ENCODE measurements around the gene TBC1D23. TPM values are rescaled to one million over a fixed set of nuclear protein-coding genes. Genes with fewer than 3 reads are reported as not detected.
"Not testable (repeated sequence)": the region's sequence is repeated elsewhere in the genome, so short reads cannot be mapped to it uniquely, and the experiment has no call there.

TBC1D23 gene
- polyA plus RNA-seq, 3 donors = 31.3 to 40.1 (median 37.1) TPM

GRCh38 chr3:100331660-100332059, 70.9 kb downstream of the TBC1D23 start:
- no peak for DNase-seq (ENCODE audit: extremely low read depth in 1 of 11, low read depth in 9 of 11, low spot score in 4 of 11)

- DNase-seq (ENCODE audit: extremely low read depth in 1 of 11, low read depth in 9 of 11, low spot score in 4 of 11) = no peak
Observed at GRCh38 chr3:100333051-100333450, 72.3 kb downstream of the TBC1D23 start.

GRCh38 chr3:100333970-100334487, 73.2 kb downstream of the TBC1D23 start:
- peak in 1 of 11 donors; percentile 20 for DNase-seq (ENCODE audit: extremely low read depth in 1 of 11, low read depth in 9 of 11, low spot score in 4 of 11)

DNA sequence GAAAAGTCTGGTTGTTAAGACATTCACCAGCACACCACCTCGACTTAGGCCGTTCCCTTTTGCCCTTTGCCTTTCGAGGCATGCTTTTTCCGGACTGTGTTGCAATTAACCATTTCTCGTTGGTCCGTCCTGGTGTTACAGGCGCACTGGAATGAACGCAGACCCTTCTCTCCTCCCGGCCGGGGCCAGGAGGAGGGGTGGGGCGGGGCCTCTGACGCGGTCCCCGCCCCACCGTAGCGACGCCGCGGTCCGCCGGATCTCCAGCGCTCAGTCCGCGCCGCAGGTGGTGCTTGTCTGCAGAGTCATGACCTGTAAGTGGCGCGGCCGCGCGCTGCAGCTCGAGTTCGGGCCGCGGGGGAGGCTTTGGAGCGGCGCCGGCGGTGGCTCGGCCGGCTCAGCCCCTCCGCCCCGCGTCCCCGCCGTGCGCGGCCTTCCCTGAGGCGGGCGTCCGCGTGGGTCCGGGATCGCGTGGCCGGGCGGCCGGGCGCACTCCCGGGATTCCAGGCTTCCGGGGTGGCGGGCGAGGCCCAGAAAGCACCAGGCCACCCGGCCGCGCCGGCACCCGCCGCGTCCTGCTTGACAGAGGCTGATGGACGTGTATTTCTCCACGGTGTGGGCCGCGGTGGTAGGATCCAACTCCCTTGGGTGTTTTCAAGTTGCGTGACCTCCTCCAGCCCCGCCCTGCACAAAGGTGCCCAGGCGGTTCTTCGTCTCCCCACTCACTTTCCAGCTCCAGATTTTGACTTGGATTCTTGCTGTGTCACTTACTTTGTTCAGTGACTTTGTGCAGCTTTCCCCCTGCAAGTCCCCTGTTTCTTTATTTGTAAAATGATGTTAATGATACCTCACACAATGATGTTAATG, 73.9 kb downstream of the TBC1D23 start, which contains the start of gene NIT2:
TSS of gene NIT2 (plus strand) at position 270 of the 864 bp plus-strand sequence. CDS start at position 305, 35 bp downstream.
- peak; percentile 64 to 83 (median 76) for DNase-seq (ENCODE audit: extremely low read depth in 1 of 11, low read depth in 9 of 11, low spot score in 4 of 11)

GRCh38 chr3:100335434-100335833, 74.6 kb downstream of the TBC1D23 start:
- DNase-seq (ENCODE audit: extremely low read depth in 1 of 11, low read depth in 9 of 11, low spot score in 4 of 11) = peak in 1 of 11 donors; percentile 1

DNA sequence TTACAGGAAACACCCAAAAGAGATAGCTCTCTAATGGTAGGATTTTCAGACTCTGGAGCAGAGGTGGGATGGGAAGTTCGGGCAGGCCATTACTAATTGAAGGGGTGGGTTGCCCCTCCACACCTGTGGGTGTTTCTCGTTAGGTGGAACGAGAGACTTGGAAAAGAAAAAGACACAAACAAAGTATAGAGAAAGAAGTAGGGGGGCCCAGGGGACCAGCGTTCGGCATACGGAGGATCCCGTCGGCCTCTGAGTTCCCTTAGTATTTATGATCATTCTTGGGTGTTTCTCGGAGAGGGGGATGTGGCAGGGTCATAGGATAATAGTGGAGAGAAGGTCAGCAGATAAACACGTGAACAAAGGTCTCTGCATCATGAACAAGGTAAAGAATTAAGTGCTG, 75.4 kb downstream of the TBC1D23 start:
- DNase-seq (ENCODE audit: extremely low read depth in 1 of 11, low read depth in 9 of 11, low spot score in 4 of 11) = not testable (repeated sequence)

DNA sequence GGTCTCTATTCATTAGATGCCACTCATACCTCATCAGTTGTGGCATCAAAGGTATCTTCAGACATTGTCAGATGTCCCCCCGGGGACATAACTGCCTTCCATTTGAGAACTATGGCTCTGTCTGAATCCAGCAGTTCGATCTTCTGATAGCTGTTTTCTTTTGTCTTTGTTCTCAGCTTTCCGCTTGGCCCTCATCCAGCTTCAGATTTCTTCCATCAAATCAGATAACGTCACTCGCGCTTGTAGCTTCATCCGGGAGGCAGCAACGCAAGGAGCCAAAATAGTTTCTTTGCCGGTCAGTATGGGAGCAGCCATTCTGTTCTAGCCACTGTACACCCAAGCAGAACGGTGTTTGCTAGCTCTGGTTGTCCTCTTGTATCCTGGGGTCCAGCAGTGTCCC, 78.1 kb downstream of the TBC1D23 start:
- no peak for DNase-seq (ENCODE audit: extremely low read depth in 1 of 11, low read depth in 9 of 11, low spot score in 4 of 11)

GRCh38 chr3:100339786-100340185, 79.0 kb downstream of the TBC1D23 start:
- DNase-seq (ENCODE audit: extremely low read depth in 1 of 11, low read depth in 9 of 11, low spot score in 4 of 11) = no peak

DNA sequence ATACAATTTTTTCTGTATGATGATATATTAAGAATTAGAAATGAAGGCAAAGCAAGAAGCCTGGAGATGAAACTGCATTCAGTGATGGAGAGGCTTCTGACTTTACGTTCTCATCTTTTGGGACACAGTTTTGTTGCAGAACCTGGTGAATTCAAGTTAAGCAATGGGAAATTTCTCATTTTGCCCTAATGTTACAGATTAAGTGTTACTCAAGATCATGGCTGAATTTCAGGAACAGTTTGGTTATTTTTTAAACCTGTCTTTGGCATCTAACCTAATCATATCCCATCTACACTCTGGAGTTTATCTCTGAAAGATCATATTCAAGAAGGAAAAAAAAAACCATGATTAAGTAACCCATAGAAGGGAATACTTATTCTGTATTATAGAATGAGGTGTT, 79.7 kb downstream of the TBC1D23 start:
- DNase-seq (ENCODE audit: extremely low read depth in 1 of 11, low read depth in 9 of 11, low spot score in 4 of 11) = no peak

DNA sequence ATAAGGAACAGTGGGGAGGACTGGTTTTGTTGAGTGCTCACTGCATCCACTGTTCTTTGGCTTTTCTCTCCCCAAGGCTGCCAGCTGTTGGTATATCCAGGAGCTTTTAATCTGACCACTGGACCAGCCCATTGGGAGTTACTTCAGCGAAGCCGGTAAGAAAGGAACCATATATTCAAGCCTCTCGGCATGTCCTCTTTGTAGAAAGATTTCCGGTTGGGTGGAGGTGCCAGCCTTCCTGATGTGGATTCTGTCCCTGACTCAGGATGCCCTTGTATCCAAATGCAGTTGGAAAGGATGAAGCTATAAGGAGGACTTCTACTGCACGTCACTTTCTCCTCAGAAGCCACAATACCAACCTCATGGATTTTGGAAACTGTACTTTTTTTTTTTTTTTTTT, 87.9 kb downstream of the TBC1D23 start:
- DNase-seq (ENCODE audit: extremely low read depth in 1 of 11, low read depth in 9 of 11, low spot score in 4 of 11) = no peak

DNA sequence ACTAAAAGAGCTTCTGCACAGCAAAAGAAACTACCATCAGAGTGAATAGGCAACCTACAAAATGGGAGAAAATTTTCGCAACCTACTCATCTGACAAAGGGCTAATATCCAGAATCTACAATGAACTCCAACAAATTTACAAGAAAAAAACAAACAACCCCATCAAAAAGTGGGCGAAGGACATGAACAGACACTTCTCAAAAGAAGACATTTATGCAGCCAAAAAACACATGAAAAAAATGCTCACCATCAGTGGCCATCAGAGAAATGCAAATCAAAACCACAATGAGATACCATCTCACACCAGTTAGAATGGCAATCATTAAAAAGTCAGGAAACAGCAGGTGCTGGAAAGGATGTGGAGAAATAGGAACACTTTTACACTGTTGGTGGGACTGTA, 91.0 kb downstream of the TBC1D23 start:
- not testable (repeated sequence) for DNase-seq (ENCODE audit: extremely low read depth in 1 of 11, low read depth in 9 of 11, low spot score in 4 of 11)

GRCh38 chr3:100352296-100353231, 91.8 kb downstream of the TBC1D23 start:
- peak in 2 of 11 donors; percentile 3 to 17 for DNase-seq (ENCODE audit: extremely low read depth in 1 of 11, low read depth in 9 of 11, low spot score in 4 of 11)

DNA sequence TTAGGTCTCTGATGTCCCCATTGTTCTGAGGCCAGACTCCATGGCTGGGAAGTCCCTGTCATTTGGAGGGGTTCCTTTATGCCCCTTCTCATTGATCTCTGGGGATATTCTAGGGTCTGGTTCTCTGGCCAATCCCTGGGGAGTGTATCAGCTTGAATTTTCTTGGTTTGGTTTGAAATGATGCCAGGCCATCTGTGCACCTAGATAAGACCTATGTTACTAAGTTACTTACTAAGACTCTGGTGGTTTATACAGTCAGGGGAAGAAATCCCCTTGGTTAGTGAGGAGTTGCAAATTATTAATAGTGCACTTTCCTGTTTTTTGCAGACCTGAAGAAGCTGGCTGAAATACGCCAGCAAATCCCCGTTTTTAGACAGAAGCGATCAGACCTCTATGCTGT, 94.1 kb downstream of the TBC1D23 start:
- DNase-seq (ENCODE audit: extremely low read depth in 1 of 11, low read depth in 9 of 11, low spot score in 4 of 11) = no peak

DNA sequence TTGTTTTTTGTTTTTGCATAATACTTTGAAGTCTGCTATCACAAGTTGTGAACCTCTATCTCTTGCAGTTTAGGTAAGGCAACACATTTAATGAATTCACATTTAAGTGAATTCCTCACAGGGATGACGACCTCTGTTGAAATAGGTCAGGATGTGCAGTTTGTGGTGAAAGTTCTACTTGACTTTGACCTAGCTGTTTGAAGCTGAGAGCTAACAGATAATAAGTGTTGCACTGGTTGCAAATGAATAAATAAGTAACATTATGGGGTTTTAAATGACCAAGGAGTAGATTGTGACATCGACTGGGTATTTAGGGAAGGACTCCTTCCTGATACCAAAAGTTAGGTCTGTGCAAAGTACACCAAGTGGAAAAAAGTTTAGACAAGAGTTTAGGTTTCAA, 97.6 kb downstream of the TBC1D23 start:
- peak in 2 of 11 donors; percentile 4 to 22 for DNase-seq (ENCODE audit: extremely low read depth in 1 of 11, low read depth in 9 of 11, low spot score in 4 of 11)

DNA sequence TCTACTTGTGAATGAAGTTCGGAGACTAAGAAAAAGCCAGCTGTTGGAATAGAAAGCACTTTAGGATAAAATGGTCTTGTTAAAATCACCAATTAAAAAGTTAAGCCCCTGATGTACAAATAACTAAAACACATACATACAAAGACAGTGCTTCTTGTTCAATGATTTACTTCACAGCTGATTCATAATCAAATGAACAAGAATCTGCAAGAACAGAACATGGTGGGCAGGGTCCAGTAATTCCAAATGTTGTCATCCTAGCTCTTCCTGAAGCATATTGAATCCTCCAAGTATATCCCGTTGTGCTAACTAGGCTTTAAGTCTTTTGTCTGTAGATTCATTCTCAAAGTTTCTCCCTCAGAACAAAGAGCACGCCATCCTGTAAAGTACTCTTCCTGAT, 98.2 kb downstream of the TBC1D23 start:
- DNase-seq (ENCODE audit: extremely low read depth in 1 of 11, low read depth in 9 of 11, low spot score in 4 of 11) = no peak

DNA sequence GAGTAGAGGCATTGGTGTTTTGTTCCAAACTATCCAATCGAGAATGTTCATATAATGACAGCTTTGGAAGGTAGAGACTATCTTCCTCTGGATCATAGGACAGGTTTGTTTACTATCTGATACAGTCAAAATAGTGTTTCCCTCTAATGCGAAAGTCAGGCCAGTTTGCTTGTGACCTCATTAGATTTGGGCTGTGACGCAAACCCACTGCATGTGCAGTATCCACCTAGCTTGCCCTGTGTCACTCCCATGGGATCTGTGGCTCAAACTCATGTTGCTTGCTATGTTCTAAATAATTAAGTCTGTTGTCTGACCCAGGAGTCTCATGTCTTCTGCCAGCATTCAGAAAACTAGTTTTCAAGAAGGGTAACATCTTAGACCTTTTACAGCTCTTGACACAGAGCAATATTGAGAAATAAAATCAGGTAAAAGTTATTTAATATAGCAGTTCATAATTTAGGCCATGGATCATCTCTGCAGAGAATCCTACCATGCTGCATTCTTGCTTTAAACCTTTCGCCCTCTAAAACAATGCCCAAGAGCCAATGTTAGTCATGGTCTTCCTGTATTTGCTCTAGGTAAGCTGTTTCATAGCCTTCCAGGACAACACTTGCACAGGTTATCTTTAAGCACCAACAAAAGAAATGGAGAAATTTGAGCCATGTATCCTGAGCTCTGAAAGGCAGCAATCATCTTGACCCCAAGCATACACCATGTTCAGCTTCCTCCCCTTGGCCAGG, 100.1 kb downstream of the TBC1D23 start:
- DNase-seq (ENCODE audit: extremely low read depth in 1 of 11, low read depth in 9 of 11, low spot score in 4 of 11) = no peak

DNA sequence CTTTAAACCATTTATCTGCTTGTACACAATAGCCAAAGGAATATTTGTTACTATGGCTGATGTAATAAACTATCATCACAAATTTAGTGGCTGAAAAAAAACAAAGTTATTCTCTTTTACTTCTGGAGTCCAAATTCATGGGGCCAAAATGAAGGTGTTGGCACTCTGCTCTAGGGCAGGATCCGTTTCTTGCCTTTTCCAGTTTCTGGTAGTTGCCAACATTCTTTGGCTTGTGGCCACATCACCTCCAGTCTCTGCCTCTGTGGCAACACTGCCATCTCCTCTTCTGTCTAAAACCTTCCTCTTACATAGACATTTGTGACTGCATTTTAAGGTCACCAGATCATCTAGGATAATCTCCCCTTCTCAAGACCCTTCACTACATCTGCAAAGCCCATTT, 101.1 kb downstream of the TBC1D23 start:
- no peak for DNase-seq (ENCODE audit: extremely low read depth in 1 of 11, low read depth in 9 of 11, low spot score in 4 of 11)

GRCh38 chr3:100364421-100364820, 103.6 kb downstream of the TBC1D23 start:
- no peak for DNase-seq (ENCODE audit: extremely low read depth in 1 of 11, low read depth in 9 of 11, low spot score in 4 of 11)

- no peak for DNase-seq (ENCODE audit: extremely low read depth in 1 of 11, low read depth in 9 of 11, low spot score in 4 of 11)
Observed at GRCh38 chr3:100366424-100366823, 105.6 kb downstream of the TBC1D23 start.
